ENCODE results near the gene AGAP1. TPM values are rescaled to one million over a fixed set of nuclear protein-coding genes. Genes with fewer than 3 reads are reported as not detected.

The AGAP1 gene
- polyA plus RNA-seq, 2 of the 4 experiments (the other 2 are of a cell fraction): 20.2 to 21.9 TPM

DNA sequence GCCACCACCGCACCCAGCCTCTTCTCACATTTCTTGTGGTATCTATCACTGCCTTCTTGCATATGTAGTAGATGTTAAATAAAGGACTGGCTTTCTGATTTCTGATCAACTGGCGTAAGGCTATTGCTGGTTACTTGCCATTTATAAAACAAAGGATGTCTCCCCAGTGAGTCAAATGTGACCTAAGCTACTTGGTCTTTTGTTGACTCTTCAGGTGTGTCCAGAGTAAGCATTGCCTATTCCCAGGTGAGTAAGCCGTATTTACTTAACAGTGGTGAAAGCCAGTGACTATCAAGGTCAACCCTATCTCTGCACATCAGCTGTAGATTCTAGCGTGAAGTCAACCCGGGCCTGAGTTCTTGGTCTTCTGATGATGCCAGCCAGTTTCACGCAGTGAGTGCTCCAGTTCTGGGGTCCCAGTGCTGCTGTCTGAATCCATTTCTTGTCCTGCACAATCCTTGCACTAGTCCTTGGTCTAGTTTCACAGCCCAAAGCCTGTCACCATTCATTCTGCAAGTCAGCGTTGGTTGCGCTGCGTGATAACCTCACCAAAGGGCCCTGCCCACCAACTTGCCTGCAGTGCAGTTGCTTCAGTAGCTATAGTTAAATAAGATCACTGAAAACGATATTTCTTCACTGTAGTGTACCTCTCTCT, 554.2 kb downstream of the AGAP1 start:
- H3K4me3 ChIP-seq: no peak overlapping the region
- no peaks in the 10 kb centered on the region for H3K9me3 ChIP-seq
- ATAC-seq (no peak; a peak in 1 of 6 replicates), DNase-seq (ENCODE audit: low read depth in 1 of 2, low spot score in 1 of 2) (peak in 1 of 2 experiments; percentile 42), FAIRE-seq (no peak)
- CTCF ChIA-PET: interaction anchor here (1.2 to 1.6 kb wide), 3 partner anchors 14 to 28 kb away, joined by 3 to 4 read pairs (median 3); no protein-coding TSS in a partner anchor
- TF ChIP-seq RCOR1 (IDR thresholded peaks at IDR 0.05; ENCODE audit: low read depth, low read length) (no peak), PHF8 (IDR thresholded peaks at IDR 0.05; ENCODE audit: borderline replicate concordance, low read depth) (no peak), NFE2L2 (conservative IDR thresholded peaks at IDR 0.05; ENCODE audit: low read length) (no peak), HES2 (IDR thresholded peaks at IDR 0.05) (no peak), RNF2 (IDR thresholded peaks at IDR 0.05; ENCODE audit: borderline replicate concordance, low read depth) (no peak), CTCF (IDR thresholded peaks at IDR 0.05) (no peak), NPAS2 (CRISPR knock-in tag; IDR thresholded peaks at IDR 0.05; ENCODE audit: borderline replicate concordance) (no peak), MAFK (IDR thresholded peaks at IDR 0.05; ENCODE audit: partially characterized antibody) (no peak), HOXA7 (CRISPR knock-in tag; IDR thresholded peaks at IDR 0.05) (no peak), MAZ (IDR thresholded peaks at IDR 0.05; ENCODE audit: borderline replicate concordance, low read depth, low read length) (no peak), CHD4 (IDR thresholded peaks at IDR 0.05; ENCODE audit: borderline replicate concordance) (no peak), CEBPB (IDR thresholded peaks at IDR 0.05) (no peak)
- TF ChIP-seq, protein P1, sequence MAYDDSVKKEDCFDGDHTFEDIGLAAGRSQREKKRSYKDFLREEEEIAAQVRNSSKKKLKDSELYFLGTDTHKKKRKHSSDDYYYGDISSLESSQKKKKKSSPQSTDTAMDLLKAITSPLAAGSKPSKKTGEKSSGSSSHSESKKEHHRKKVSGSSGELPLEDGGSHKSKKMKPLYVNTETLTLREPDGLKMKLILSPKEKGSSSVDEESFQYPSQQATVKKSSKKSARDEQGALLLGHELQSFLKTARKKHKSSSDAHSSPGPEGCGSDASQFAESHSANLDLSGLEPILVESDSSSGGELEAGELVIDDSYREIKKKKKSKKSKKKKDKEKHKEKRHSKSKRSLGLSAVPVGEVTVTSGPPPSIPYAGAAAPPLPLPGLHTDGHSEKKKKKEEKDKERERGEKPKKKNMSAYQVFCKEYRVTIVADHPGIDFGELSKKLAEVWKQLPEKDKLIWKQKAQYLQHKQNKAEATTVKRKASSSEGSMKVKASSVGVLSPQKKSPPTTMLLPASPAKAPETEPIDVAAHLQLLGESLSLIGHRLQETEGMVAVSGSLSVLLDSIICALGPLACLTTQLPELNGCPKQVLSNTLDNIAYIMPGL (CRISPR knock-in tag; IDR thresholded peaks at IDR 0.05; ENCODE audit: borderline replicate concordance): no peak
- POLR2A ChIA-PET: no interaction called here
- no peak overlapping the region for H3K27ac ChIP-seq
- H3K4me2 ChIP-seq: peak overlapping the region; percentile 23; the same call in 1 of the 3 replicates
- H3K4me1 ChIP-seq: peaks cover 11% of the 10 kb centered on the region; the same call in 1 of the 3 replicates
- WGBS (ENCODE audit: missing lambda C conversion rate): 74% methylated on average over 10 of the region's 10 CpGs

- Histone ChIP-seq H3K4me2 (no peak overlapping the region), H3K9me3 (no peaks in the 10 kb centered on the region), H3K4me3 (no peak overlapping the region), H3K4me1 (peaks cover 11% of the 10 kb centered on the region; the same call in 1 of the 3 replicates), H3K27ac (no peak overlapping the region)
- ChIA-PET CTCF (interaction anchor here (1.6 kb wide), 2 partner anchors 13 to 18 kb away, joined by 3 to 4 read pairs; no protein-coding TSS in a partner anchor), POLR2A (no interaction called here)
- TF ChIP-seq RARB (CRISPR knock-in tag; IDR thresholded peaks at IDR 0.05) (no peak), CTCF (IDR thresholded peaks at IDR 0.05) (no peak), PHF8 (IDR thresholded peaks at IDR 0.05; ENCODE audit: borderline replicate concordance, low read depth) (no peak)
- TF ChIP-seq, protein P2, sequence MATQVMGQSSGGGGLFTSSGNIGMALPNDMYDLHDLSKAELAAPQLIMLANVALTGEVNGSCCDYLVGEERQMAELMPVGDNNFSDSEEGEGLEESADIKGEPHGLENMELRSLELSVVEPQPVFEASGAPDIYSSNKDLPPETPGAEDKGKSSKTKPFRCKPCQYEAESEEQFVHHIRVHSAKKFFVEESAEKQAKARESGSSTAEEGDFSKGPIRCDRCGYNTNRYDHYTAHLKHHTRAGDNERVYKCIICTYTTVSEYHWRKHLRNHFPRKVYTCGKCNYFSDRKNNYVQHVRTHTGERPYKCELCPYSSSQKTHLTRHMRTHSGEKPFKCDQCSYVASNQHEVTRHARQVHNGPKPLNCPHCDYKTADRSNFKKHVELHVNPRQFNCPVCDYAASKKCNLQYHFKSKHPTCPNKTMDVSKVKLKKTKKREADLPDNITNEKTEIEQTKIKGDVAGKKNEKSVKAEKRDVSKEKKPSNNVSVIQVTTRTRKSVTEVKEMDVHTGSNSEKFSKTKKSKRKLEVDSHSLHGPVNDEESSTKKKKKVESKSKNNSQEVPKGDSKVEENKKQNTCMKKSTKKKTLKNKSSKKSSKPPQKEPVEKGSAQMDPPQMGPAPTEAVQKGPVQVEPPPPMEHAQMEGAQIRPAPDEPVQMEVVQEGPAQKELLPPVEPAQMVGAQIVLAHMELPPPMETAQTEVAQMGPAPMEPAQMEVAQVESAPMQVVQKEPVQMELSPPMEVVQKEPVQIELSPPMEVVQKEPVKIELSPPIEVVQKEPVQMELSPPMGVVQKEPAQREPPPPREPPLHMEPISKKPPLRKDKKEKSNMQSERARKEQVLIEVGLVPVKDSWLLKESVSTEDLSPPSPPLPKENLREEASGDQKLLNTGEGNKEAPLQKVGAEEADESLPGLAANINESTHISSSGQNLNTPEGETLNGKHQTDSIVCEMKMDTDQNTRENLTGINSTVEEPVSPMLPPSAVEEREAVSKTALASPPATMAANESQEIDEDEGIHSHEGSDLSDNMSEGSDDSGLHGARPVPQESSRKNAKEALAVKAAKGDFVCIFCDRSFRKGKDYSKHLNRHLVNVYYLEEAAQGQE (IDR thresholded peaks at IDR 0.05): no peak
- ATAC-seq (no peak), DNase-seq (ENCODE audit: low read depth in 1 of 2, low spot score in 1 of 2) (no peak), FAIRE-seq (no peak)
- WGBS (ENCODE audit: missing lambda C conversion rate): 88% methylated on average over 8 of the region's 8 CpGs
Observed at GRCh38 chr2:236049981-236050380, 556.1 kb downstream of the AGAP1 start.

All from A549 (cell line).